CD4-positive, alpha-beta T cell treated with Interleukin-1 beta for 1 hour (primary cell): ENCODE results near the gene HEY2.
"Not testable (repeated sequence)": the region's sequence is repeated elsewhere in the genome, so short reads cannot be mapped to it uniquely, and the experiment has no call there.

Experiments used
- DNase-seq, 2 donors: peaks; one replicate each; pipeline ENCODE4 v3.0.0-alpha.2; 2020 to 2022

Gene HEY2

DNA sequence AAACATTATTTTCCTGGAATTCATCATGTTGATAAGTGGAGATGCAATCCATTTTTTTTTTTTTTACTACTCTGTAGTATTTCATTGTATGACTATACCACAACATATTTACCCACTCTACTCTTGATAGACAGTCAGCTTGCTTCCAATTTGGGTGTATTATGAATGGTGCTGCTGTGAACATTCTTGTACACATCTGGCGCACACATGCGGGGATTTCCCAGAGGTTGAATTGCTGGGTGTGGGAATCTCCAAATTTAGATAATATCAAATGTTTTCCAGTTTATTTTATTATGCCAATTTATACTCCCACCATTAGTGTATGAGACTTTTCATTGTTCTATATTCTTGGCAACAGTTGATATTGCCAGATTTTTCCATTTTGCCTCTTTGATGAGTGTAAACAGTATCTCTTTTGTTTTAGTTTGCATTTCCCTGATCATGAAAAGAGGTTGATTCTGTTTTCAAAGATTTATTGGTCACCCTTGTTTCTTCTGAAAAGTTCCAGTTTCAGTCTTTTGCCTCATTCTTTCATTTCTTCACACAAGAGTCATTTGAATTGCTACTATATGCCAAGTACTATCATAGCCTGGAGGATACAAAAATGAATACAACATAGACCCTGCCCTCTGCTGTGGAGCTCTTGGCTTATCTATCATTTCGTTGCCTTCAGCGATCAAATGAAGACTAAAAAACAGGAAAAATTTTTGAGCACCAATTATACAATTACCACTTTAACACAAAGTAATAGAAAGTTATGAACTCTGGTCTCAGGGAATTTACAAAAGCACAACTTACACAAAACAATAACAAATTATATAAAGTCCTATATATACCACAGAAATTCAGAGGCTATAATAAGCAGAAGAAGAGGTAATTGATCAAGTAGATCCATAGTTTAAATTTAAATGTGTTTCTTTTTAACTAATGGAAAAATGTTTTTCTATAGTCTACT lies 24.2 kb downstream of the HEY2 start:
- no peak for DNase-seq

DNA sequence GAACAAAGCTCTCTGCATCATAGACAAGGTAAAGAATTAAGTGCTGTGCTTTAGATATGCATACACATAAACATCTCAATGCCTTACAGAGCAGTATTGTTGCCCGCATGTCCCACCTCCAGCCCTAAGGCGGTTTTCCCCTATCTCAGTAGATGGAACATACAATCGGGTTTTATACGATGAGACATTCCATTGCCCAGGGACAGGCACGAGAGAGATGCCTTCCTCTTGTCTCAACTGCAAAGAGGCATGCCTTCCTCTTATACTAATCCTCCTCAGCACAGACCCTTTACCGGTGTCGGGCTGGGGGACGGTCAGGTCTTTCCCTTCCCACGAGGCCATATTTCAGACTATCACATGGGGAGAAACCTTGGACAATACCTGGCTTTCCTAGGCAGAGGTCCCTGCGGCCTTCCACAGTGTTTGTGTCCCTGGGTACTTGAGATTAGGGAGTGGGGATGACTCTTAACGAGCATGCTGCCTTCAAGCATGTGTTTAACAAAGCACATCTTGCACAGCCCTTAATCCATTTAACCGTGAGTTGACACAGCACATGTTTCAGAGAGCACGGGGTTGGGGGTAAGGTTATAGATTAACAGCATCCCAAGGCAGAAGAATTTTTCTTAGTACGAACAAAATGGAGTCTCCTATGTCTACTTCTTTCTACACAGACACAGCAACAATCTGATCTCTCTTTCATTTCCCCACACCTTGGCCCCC lies 26.8 kb downstream of the HEY2 start:
- DNase-seq: not testable (repeated sequence)

DNA sequence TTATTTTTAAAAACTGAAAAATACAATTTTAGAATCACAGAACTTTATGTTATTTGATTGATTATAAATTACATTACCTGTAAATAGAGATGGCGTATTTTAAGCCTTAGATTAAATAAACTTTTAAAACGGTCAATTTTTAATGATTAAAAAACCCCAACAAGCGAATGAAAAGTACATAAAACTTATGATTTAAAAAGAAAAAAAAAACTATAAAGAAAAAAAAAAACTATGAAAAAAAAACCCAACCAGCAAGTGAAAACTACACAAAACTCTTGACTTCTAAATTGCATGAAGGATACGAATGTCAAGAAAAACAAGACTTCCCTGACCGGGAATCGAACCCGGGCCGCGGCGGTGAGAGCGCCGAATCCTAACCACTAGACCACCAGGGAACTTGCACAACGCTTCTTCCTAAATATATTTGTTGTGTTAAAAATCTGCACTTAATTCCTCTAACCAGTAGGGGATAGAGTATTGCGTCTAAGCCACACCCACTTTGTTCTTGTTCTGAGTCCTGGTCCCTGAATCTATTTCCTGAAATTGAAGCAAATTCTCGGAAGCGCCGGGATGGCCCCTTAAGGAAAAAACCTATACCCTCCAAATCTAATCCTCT lies 30.6 kb downstream of the HEY2 start:
- DNase-seq: peak; percentile 88 to 94

DNA sequence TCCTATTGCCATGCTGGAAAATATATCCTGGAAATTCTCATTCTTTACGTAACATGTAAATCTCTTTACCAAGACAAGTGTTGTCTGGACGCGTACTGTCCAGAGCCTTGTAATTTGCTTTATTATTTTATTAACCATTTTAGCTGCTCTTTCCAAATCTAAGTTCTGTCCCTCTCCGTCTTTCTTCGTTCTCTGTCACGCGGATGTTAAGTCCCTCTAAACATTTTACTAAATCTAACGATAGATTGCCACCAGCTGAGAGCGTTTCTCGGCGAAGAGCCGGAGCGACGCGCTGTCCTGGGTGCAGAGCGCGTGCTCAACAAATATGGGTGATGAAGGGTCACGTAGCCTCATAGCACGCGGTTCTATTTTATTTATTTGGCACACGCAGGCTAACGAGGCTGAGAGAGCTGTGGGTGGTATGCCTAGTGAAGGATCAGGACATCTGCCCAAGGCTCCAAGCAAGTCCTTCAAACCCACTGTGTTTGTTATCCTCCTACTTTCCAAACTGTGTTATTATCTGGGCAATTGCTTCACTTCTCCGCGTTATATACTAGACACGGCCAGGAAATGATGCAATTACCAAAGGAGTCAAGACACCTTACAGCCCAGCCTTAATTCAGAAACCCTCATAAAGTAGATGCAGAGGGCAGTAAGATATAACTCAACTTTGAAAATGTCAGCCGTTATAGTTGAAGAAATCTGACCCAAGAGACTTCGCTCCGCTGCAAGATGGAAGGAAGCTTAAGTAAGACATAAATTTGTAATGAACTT lies 31.3 kb downstream of the HEY2 start:
- DNase-seq: peak; percentile 58 to 83

DNA sequence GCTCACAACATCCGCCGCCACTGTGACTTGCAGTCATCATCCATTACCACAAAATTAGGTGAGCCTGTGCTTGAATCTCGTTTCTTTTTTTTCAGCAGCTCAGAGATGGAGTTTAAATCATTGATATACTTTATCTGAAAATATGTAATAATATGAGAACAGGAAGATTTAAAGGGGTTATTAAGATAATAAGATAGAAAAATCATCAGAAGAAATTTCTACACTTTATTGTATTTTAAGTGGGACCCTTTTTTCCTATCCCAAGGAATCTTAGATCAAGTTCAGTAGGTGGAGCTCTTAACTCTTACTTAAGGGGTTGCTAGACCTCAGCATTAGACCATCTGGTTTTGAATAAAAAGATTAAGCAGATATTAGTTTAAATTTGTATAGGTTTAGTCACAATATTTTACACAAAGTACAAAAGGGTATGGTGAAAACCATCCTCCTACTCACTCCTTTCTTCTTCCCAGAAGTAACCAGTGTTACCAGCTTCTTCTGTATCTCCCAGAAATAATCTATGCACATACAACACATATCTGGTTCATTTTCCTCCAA lies 32.0 kb downstream of the HEY2 start:
- DNase-seq: no peak

DNA sequence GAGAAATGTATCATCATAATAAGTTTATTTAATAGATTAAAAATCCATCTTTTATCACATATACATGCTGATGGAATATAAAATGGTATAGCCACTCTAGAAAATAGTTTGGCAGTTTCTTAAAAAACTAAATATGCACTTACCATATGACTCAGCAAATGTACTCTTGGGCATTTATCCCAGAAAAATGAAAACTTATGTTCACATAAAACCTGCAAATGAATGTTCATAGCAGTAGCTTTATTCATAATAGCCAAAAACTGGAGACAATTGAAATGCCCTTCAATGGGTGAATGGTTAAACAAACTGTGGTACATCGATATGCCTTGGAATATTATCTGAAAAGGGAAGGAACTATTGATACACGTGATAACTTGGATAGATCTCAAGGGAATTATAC lies 34.9 kb downstream of the HEY2 start:
- DNase-seq: no peak

DNA sequence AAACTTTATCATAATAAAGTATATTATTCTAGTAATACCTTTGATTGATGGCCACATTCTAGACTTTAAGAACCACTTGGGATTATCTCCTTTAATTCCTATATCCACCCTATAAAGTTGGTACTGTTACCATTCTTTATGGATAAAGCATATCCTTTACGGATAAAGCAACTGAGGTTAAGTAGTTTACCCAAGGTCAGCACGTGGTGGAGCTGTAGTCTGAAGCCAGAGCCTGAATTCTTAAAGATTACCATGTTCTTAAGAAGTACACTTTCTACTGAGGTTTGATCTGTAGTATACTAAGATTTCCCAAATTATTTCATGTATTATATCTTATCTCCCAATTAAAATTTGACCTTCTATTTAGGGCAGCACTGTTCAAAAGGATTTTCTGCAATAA lies 38.4 kb downstream of the HEY2 start:
- no peak for DNase-seq

DNA sequence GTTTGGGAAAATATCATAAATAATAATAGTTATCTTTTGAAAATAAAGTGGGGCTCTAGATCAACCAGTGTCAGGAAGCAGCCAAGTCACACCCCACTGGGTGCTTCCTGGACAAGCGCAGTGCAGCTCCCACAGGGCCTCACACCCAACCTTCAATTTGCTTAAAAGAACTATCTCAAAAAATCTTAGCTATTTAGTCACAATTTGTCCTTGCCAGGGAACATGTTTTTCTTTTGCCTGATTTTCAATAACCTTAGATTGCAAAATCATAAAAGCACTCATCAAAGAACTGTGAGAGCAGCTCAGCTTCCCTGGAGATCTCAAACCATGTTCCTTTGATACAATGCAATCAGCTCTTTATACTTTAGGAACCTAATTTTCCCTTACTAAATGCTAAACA lies 39.7 kb downstream of the HEY2 start:
- DNase-seq: no peak

DNA sequence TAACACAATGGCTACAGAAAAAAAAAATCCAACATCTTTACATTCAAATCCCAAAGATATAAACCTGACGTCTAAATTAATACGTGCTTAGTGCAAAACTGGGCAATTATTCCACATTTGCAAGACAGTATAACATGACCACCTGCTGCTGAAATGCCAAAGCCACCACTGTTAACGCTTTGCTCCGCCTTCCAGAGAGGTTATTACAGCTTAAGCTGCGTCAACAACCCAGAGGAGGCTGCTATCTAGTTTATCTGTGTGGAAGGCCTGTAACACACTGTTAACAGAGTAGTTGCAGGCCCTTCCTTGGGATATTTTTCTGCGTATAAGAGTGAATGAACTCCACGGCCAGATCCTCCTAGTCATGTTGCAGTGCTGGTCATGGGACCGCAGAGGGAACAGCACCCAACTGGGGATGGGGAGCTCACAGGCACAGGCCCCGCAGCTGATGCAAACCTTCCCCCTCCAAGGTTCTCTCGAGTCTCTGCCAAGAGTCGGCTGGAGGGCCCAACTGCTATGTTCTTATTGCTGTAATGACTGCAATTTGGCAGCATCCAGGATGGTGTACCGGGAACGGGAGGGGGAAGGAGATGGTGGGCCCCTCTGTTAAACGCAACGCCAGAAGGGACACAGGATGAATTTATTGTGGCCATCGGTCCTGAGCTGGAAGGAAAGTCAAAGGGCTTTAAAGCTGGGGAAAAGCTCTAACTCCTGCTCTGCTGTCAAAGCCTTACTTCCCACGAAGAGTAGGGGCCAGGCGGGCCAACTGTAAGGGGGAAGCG lies 40.3 kb downstream of the HEY2 start:
- peak; percentile 20 to 36 for DNase-seq

DNA sequence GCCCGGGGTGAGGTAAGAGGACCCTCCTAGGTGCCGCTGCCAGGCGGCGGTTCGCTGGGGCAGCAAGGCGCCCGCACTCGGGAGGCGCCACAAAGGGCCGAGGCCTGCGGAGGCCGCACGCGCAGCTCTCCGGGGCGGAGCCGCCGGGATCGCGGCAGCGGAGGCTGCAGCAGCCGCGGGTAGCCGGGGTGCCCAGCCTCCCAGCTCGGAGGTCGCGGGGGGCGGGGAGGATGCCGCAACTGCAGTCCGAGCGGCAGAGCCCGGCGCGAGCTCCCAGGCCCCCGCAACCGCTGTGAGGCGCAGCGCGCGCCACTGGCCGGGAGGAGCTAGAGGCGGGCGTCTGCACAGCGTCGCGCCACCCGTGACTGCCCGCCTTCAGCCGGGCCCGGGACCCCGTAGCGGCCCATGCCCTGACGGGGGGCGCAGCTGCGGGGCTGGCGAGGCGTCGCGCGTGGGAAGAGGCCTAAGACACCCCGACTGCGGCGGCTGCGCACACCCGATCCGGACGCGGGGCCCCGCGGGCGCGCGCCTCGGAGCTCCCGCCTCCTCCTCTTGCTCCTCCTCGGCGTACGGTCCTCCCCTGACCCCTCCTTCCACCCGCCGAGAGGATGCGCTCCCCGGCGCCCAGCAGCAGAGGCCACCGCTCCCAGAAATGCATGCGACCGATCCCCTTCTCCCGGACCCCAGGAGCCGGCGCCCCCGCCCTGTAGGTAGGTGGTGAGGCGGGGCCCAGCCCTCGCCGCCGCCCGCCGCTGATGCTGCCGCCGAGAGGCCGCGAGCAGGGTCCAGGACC lies 41.1 kb downstream of the HEY2 start, which contains the start of gene NCOA7:
Gene NCOA7, plus strand, starts transcription at position 603 of the 793 bp plus-strand sequence. CDS start 24,395 bp downstream, outside the sequence.
- DNase-seq: peak; percentile 81 to 83

DNA sequence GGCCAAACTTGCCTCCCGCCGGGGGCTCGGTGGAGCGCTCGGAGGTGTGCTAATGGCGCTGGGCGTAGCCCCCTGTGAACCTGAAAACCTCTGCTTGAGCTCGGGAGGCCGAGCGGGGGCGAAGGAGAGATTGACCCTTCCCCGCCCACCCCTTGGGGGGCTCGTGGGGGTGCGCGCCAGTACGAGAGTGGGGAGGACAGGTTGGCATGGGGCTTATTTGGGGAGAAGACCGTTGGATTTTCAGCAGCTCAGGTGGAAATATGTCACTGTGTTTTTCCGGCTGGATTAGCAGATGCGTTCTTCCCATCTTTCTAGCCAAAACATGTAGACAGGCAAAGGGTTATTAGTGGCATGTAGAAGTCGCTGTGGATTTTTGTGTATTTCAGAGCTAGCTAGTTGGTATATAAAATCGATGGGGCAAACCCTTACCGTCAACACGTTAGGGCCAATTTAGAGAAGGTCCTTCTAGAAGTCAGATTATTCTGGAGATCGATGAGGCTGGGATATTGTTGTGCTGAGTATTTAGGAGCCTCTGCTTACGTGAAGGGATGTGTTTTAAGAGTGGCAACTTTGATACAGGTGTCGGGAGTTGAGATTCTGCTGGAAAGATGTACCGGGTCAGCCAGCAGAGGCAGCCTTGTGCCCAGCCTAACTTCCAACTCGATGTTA lies 41.9 kb downstream of the HEY2 start:
- peak; percentile 49 to 64 for DNase-seq

DNA sequence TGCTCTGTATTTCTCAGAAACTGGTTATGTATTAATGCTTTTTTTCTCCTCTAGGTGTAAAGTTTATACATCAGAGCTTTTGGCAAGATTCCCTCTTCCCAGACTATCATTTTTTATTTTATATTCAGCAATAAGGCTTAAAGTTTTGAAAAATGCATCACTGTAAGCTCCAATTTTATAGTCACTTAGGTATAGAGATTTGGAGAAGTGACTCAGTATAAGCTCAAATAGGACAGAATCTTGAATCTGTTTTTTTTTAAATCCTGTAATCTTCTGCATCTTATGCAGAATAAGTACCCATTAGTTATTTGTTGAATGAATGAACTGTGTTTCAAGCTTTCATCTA lies 42.4 kb downstream of the HEY2 start:
- DNase-seq: no peak

DNA sequence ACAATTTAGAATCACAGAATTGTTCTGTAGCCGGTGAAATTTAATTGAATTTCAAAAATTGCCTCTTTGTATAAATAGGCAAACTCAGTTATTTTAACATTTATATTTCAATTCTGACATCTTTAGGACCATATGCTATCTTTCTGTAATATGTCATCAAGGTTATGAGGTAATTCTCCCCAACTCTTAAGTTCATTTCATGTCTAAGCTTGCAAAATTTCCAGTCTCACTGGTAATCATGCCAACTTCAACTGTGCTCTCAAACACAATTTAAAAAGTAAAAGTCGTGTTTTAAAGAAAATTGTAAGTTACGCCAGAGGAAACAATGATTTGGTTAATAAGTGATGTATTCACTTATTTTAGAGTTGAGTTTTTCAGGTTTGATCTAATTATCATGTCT lies 42.7 kb downstream of the HEY2 start:
- no peak for DNase-seq

DNA sequence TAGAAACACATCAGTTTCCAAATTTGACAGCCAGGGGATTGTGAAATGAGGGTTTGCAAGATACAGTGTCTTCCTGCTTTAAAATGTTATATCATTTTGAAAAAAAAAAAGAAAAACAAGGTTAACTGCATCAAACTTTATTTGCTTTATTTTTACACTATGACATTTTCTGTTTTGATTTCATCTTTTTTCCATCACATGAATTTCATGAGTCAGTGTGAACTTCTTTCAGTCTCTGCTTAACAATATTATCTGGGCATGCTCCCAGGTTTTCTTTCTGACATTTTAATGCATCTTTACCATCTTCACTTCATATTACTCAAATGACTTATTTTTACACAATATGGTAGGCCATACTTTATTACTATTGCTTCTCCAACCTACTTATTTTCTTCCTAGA lies 43.2 kb downstream of the HEY2 start:
- DNase-seq: no peak

DNA sequence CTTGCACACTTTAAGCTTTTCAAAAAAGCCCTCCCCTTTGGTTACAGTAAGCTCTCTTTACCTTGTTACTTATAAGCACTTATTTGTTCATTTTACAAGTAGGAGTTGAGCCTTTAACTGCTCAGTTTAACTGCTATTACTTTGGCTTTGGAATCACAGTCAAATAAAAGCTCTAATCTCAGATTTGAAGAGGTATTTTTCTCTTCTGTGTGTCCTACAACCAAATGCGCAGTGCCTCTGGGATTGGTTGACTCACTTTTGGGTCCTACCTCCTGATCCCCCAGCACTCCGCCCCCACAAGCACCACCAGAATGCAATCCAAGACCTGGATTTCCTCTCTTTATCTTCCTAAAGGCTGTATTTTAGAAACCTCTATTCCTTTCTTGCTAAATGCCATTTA lies 43.8 kb downstream of the HEY2 start:
- DNase-seq: no peak

DNA sequence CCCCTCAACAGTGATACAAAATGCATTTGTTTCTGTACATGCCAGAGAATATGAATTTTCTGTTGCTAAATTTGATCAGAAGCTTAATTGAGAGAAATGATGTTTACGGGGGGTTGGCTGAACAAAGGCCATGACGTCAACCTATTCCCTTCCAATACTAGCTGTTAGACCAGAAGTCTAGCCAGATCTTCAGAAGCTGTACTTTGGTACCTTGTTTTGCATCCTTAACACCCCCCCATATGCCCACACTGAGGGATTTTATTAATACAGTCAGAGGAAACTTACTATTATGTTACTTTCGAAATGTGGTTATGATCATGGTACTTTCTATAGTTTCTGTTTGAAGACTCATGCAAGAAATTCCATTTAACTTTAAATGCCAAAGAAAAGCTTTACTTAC lies 44.4 kb downstream of the HEY2 start:
- peak in 1 of 2 donors; percentile 39 for DNase-seq

DNA sequence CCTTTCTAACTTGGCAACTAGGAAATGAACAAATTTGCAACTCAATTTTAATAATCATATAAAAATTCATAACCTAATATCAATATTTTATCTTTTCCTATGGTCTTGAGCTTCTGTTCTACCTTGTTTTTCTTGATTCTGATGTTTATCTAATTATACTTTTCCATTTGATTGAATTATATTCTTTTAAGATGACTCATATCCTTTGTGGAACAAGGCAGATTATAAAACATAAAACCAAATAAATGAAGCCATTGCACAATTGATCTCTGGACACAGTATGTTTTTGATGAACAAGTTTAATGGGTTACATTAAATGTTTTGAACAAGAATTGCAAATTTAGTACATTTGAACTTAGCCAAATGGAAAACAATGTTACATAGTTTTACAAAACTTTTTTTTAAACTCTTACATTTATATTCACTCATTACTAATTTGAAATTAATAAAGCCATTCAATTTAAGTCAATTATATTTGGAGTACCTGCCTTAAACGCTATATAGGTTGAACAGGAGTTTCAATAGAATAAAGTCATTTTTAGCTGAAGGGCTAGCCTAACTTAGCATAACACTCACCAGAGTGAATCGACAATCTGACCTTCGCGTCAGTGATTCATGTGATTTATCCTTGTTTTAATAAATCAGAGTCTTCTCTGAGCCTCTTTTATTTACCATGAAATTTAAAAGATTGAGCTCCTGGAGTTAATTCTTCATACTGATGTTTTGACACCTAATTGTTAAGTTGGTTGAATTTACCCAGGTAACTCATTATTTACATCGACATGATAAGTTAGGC lies 45.1 kb downstream of the HEY2 start:
- DNase-seq: no peak

DNA sequence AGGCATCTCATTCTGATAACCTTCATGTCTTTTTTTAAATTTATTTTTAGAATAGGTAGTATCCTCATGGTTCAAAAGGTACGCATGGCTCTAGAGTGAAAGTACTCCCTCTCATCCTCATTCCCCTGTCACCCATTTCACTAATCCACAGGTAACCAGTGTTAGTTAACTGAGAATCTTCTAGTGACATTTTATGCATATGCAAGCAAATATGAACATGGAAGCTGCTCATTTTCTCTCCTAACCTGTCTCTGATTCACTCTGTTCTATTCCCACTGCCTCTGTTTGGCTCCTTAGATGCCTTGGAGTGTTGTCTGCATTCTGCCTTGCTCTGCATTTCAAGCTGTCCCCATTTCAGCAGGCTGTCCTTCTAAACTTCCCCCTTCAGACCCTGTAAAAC lies 45.9 kb downstream of the HEY2 start:
- no peak for DNase-seq

DNA sequence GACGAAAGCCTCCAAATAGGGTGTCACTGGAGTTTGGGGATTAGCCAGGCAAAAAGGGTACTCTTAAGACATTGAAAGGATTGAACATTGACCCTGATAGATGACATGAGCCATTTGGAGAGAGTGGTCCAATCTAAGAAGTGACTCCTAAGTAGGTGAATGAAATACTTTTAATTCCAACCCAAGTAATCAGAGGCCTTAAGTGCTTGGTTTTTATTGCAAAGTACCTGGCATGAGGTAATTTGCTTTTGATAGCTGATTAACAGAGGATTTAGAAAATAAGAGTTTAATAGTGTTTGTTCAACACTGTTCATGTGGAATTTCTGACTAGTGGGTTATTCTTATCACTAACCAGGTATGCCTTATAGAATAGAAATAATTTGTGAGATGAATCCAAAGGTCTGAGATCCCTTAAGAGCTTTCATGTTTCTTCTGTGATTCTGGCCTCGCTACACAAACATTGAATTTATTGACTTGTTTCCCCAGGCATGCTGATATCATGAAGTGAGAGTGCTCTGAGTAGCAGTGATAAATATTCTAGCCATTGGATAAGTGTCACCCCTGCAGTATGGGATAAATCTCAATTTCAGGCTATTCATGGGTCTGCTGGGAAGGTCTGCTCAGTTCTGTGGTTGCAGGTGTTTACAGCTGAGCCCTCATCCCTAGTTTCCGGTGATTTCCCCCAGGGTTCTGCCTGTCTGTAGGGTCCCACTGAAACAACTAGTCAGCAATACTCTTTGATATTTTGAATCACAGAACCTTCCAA lies 47.9 kb downstream of the HEY2 start:
- DNase-seq: no peak
